ENCODE results near the gene TENM4. TPM values are rescaled to one million over a fixed set of nuclear protein-coding genes. Genes with fewer than 3 reads are reported as not detected.

Gene TENM4
- polyA plus RNA-seq, 2 of the 4 experiments (the other 2 are of a cell fraction) = 0.06 to 0.31 TPM

GRCh38 chr11:79129702-79130101, 311.1 kb downstream of the TENM4 start:
- ATAC-seq = no peak
- H3K4me1 ChIP-seq = no peaks in the 10 kb centered on the region
- ChIA-PET CTCF (interaction anchor here (0.6 to 1.8 kb wide), 3 partner anchors 30 to 360 kb away, joined by 3 to 6 read pairs (median 6); no protein-coding TSS in a partner anchor), POLR2A (no interaction called here)
- TF ChIP-seq REST (IDR thresholded peaks at IDR 0.05) (no peak), CBX2 (IDR thresholded peaks at IDR 0.05; ENCODE audit: borderline replicate concordance, low read depth) (no peak), PHF8 (IDR thresholded peaks at IDR 0.05; ENCODE audit: borderline replicate concordance, low read depth) (no peak), USF2 (IDR thresholded peaks at IDR 0.05) (no peak), SREBF2 (IDR thresholded peaks at IDR 0.05) (no peak), HDAC2 (IDR thresholded peaks at IDR 0.05) (no peak), SMC3 (IDR thresholded peaks at IDR 0.05) (no peak), ELK1 (IDR thresholded peaks at IDR 0.05; ENCODE audit: low read depth, low read length) (no peak), TP53 (CRISPR knock-in tag; IDR thresholded peaks at IDR 0.05) (no peak), ZSCAN20 (CRISPR knock-in tag; IDR thresholded peaks at IDR 0.05) (no peak), E2F6 (IDR thresholded peaks at IDR 0.05; ENCODE audit: borderline replicate concordance, low read depth) (no peak)
- H3K4me3 ChIP-seq = no peak overlapping the region
- peaks cover 16% of the 10 kb centered on the region; the same call in 2 of the 3 replicates for H3K9me3 ChIP-seq
- no peak overlapping the region for H3K4me2 ChIP-seq
- DNase-seq (ENCODE audit: low read depth in 1 of 2, low spot score in 1 of 2) = no peak
- WGBS (ENCODE audit: missing lambda C conversion rate) = no CpG with 5 or more reads among the region's 4 CpGs
- no peak overlapping the region for H3K27ac ChIP-seq
- FAIRE-seq = no peak

GRCh38 chr11:79128291-79128690, 312.5 kb downstream of the TENM4 start:
- 7% methylated on average over 3 of the region's 3 CpGs for WGBS (ENCODE audit: missing lambda C conversion rate)
- ATAC-seq (no peak), FAIRE-seq (no peak), DNase-seq (ENCODE audit: low read depth in 1 of 2, low spot score in 1 of 2) (no peak)
- H3K27ac ChIP-seq = no peak overlapping the region
- H3K9me3 ChIP-seq = peaks cover 16% of the 10 kb centered on the region; the same call in 2 of the 3 replicates
- H3K4me1 ChIP-seq = no peaks in the 10 kb centered on the region
- H3K4me2 ChIP-seq = no peak overlapping the region
- H3K4me3 ChIP-seq = no peak overlapping the region
- CTCF ChIA-PET = no interaction called here
- POLR2A ChIA-PET = no interaction called here
- no peak for TF ChIP-seq PBX3 (IDR thresholded peaks at IDR 0.05)
- no peak for TF ChIP-seq RFX5 (IDR thresholded peaks at IDR 0.05)
- TF ChIP-seq NFE2L2 (conservative IDR thresholded peaks at IDR 0.05; ENCODE audit: low read length) = no peak
- TF ChIP-seq RCOR1 (IDR thresholded peaks at IDR 0.05; ENCODE audit: low read depth, low read length) = no peak
- TF ChIP-seq MAZ (IDR thresholded peaks at IDR 0.05; ENCODE audit: borderline replicate concordance, low read depth, low read length) = no peak
- TF ChIP-seq ZNF302 (CRISPR knock-in tag; IDR thresholded peaks at IDR 0.05) = no peak
- TF ChIP-seq ATOH8 (CRISPR knock-in tag; IDR thresholded peaks at IDR 0.05; ENCODE audit: low read depth) = no peak
- TF ChIP-seq NPAS2 (CRISPR knock-in tag; IDR thresholded peaks at IDR 0.05; ENCODE audit: borderline replicate concordance) = no peak
- TF ChIP-seq FOSB (CRISPR knock-in tag; IDR thresholded peaks at IDR 0.05) = no peak
- TF ChIP-seq KDM5A (IDR thresholded peaks at IDR 0.05) = no peak
- no peak for TF ChIP-seq REST (IDR thresholded peaks at IDR 0.05)
- TF ChIP-seq HMGXB4 (CRISPR knock-in tag; IDR thresholded peaks at IDR 0.05; ENCODE audit: borderline replicate concordance) = no peak
- no peak for TF ChIP-seq HOXA7 (CRISPR knock-in tag; IDR thresholded peaks at IDR 0.05)
